Measurements from ENCODE around the gene SLC25A19. TPM values are rescaled to one million over a fixed set of nuclear protein-coding genes. Genes with fewer than 3 reads are reported as not detected.
A peak's percentile ranks its signal among the peaks of the same experiment; 100 is the strongest.

Gene SLC25A19
- total RNA-seq, 4 donors from 2014 or later = 4.0 to 7.1 (median 5.9) TPM

GRCh38 chr17:75252039-75252816, 37.0 kb downstream of the SLC25A19 start:
- TF ChIP-seq POLR2A (IDR thresholded peaks at IDR 0.05) (no peak), CTCF (IDR thresholded peaks at IDR 0.05) (no peak)
- WGBS, 2 donors = 89 to 90% methylated on average over 8 of the region's 8 CpGs
- intact Hi-C loops (cut with DNase I; ENCODE audit: low total_unique reads) = no loop called here
- no peak overlapping the region for H3K4me3 ChIP-seq (ENCODE audit: low read depth, poor library complexity, severe bottlenecking)
- no peak for DNase-seq (ENCODE audit: low spot score in 2 of 2)

DNA sequence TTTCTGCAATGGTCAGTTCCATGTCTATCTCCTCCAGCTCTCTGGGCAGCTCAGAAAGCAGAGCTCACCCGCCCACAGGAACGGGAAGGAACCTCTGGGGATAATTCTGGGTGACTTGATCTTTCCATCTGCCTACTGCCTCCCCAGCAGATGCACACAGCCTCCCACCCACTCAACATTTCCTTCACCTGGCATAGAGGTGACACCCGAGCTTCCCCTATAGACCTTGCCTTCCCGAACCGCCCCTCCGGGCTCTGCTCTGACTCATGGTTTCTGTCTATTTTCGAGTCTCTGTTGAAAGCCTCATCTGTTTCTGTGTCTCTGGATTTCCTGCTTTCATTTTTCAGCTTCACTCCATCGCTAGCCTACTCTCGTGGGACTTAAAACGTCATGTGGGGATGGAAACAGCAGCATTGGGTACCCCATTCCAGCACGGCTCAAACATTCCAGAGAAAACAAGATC, 39.2 kb downstream of the SLC25A19 start:
- intact Hi-C loops (cut with DNase I; ENCODE audit: low total_unique reads) = no loop called here
- no peak overlapping the region for H3K4me3 ChIP-seq (ENCODE audit: low read depth, poor library complexity, severe bottlenecking)
- peak in 1 of 2 donors; percentile 83 for DNase-seq (ENCODE audit: low spot score in 2 of 2)
- WGBS, 2 donors = 43 to 55% methylated on average over 11 of the region's 11 CpGs
- TF ChIP-seq POLR2A (IDR thresholded peaks at IDR 0.05) = no peak
- no peak for TF ChIP-seq CTCF (IDR thresholded peaks at IDR 0.05)

GRCh38 chr17:75249564-75249963, 39.7 kb downstream of the SLC25A19 start:
- H3K4me3 ChIP-seq (ENCODE audit: low read depth, poor library complexity, severe bottlenecking) = no peak overlapping the region
- WGBS, 2 donors = 65 to 67% methylated on average over 4 of the region's 4 CpGs
- TF ChIP-seq POLR2A (IDR thresholded peaks at IDR 0.05) (no peak), CTCF (IDR thresholded peaks at IDR 0.05) (no peak)
- DNase-seq (ENCODE audit: low spot score in 2 of 2) = no peak
- intact Hi-C loops (cut with DNase I; ENCODE audit: low total_unique reads) = no loop called here

DNA sequence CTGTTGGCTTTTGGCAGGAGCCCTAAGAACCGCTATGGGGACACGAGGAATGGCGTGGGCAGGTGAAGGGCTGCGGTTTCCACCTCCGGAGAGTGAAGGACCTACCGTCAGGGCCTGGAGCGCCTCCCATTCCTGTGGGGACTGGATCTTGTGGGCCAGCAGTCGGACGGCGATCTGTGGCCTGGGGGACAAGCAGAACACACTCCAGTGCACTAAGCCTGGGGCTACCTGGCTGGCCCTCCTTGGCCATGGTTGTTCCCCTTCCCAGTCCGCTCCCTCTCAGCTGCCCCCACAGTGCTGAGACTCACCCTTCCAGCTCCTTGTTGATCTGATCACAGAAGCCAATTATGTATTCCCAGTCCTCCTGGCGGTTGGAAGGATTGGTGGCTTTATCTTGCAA, 42.8 kb downstream of the SLC25A19 start:
- TF ChIP-seq POLR2A (IDR thresholded peaks at IDR 0.05) (no peak), CTCF (IDR thresholded peaks at IDR 0.05) (no peak)
- WGBS, 2 donors = 86 to 89% methylated on average over 12 of the region's 12 CpGs
- no peak overlapping the region for H3K4me3 ChIP-seq (ENCODE audit: low read depth, poor library complexity, severe bottlenecking)
- intact Hi-C loops (cut with DNase I; ENCODE audit: low total_unique reads) = no loop called here
- no peak for DNase-seq (ENCODE audit: low spot score in 2 of 2)

DNA sequence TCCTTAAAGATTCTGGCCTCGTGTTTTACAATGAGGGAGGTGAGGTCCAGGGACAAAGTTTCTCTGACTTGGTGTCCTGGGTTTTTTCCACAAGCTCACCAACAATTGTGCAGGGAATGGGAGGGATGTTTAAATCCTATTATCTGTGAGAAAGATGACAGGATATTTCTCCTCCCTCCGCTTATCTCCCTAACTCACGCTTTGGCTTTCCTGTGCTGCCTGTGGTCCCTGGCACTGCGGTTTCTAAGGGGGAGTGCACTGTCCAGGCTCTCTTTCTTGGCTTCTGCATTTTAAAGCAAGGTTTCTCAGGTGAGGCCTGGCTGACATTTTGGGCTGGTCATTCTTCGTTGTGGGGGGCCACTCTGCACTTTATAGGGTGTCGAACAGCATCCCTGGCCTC, 44.2 kb downstream of the SLC25A19 start:
- DNase-seq (ENCODE audit: low spot score in 2 of 2) = no peak
- no peak overlapping the region for H3K4me3 ChIP-seq (ENCODE audit: low read depth, poor library complexity, severe bottlenecking)
- intact Hi-C loops (cut with DNase I; ENCODE audit: low total_unique reads) = no loop called here
- WGBS, 2 donors = 83 to 84% methylated on average over 6 of the region's 6 CpGs
- no peak for TF ChIP-seq CTCF (IDR thresholded peaks at IDR 0.05)

Measured in lower leg skin (tissue), 4 donors.